ENCODE results near the gene PRKG1.

The PRKG1 gene

GRCh38 chr10:51156926-51157325, 82.6 kb downstream of the PRKG1 start:
- H3K23ac ChIP-seq (ENCODE audit: low read length) = no peak overlapping the region
- no peaks in the 10 kb centered on the region for H3K36me3 ChIP-seq (ENCODE audit: control insufficient read depth in 1 of 2, insufficient read depth in 2 of 2, low read length in 2 of 2)
- no CpG with 5 or more reads among the region's 4 CpGs for WGBS (ENCODE audit: extremely low coverage, insufficient coverage, insufficient read length)
- no peak overlapping the region for H4K12ac ChIP-seq (ENCODE audit: low read depth, low read length)
- no peak overlapping the region for H3K4ac ChIP-seq (ENCODE audit: low read depth, low read length)
- H2BK12ac ChIP-seq (ENCODE audit: low read length) = no peak overlapping the region
- H2BK120ac ChIP-seq (ENCODE audit: insufficient read depth, low read length, poor library complexity) = no peak overlapping the region
- no peaks in the 10 kb centered on the region for H3K9me3 ChIP-seq (ENCODE audit: insufficient read depth, low read depth, low read length)
- no peak overlapping the region for H4K91ac ChIP-seq (ENCODE audit: low read depth, low read length)
- H2AK5ac ChIP-seq (ENCODE audit: low read length) = no peak overlapping the region
- H3K18ac ChIP-seq (ENCODE audit: low read length) = no peak overlapping the region
- no peak overlapping the region for H3K14ac ChIP-seq (ENCODE audit: low read length)
- no peak overlapping the region for H3K9ac ChIP-seq (ENCODE audit: low read length)
- no peak overlapping the region for H4K8ac ChIP-seq (ENCODE audit: low read depth, low read length)
- no peaks in the 10 kb centered on the region for H3K79me2 ChIP-seq (ENCODE audit: control insufficient read depth, insufficient read depth, low read length, poor library complexity)
- no peak overlapping the region for H3K27ac ChIP-seq (ENCODE audit: low read depth, low read length)
- H3K4me3 ChIP-seq (ENCODE audit: low read depth, low read length) = no peak overlapping the region
- no peak for DNase-seq
- H3K27me3 ChIP-seq (ENCODE audit: insufficient read depth, low read length) = no peaks in the 10 kb centered on the region
- no peak overlapping the region for H2BK5ac ChIP-seq (ENCODE audit: low read depth, low read length, poor library complexity)
- H3K4me1 ChIP-seq (ENCODE audit: control insufficient read depth in 1 of 2, insufficient read depth in 2 of 2, low read length in 2 of 2) = no peaks in the 10 kb centered on the region
- no peaks in the 10 kb centered on the region for H3K79me1 ChIP-seq (ENCODE audit: low read length)
- H3K4me2 ChIP-seq (ENCODE audit: low read length) = no peak overlapping the region
- no peak overlapping the region for H2AFZ ChIP-seq (ENCODE audit: insufficient read depth, low read length, poor library complexity)

GRCh38 chr10:51158832-51159231, 84.5 kb downstream of the PRKG1 start:
- no peak overlapping the region for H3K23ac ChIP-seq (ENCODE audit: low read length)
- no peak overlapping the region for H3K4ac ChIP-seq (ENCODE audit: low read depth, low read length)
- no peak overlapping the region for H2BK12ac ChIP-seq (ENCODE audit: low read length)
- H2AK5ac ChIP-seq (ENCODE audit: low read length) = no peak overlapping the region
- H3K9me3 ChIP-seq (ENCODE audit: insufficient read depth, low read depth, low read length) = no peaks in the 10 kb centered on the region
- H2BK120ac ChIP-seq (ENCODE audit: insufficient read depth, low read length, poor library complexity) = no peak overlapping the region
- H3K14ac ChIP-seq (ENCODE audit: low read length) = no peak overlapping the region
- H4K12ac ChIP-seq (ENCODE audit: low read depth, low read length) = no peak overlapping the region
- 100% methylated on average over 1 of the region's 3 CpGs for WGBS (ENCODE audit: extremely low coverage, insufficient coverage, insufficient read length)
- H4K91ac ChIP-seq (ENCODE audit: low read depth, low read length) = no peak overlapping the region
- H3K27me3 ChIP-seq (ENCODE audit: insufficient read depth, low read length) = no peaks in the 10 kb centered on the region
- no peaks in the 10 kb centered on the region for H3K4me1 ChIP-seq (ENCODE audit: control insufficient read depth in 1 of 2, insufficient read depth in 2 of 2, low read length in 2 of 2)
- H3K4me2 ChIP-seq (ENCODE audit: low read length) = no peak overlapping the region
- no peaks in the 10 kb centered on the region for H3K79me2 ChIP-seq (ENCODE audit: control insufficient read depth, insufficient read depth, low read length, poor library complexity)
- H3K9ac ChIP-seq (ENCODE audit: low read length) = no peak overlapping the region
- no peak for DNase-seq
- no peaks in the 10 kb centered on the region for H3K79me1 ChIP-seq (ENCODE audit: low read length)
- H2BK5ac ChIP-seq (ENCODE audit: low read depth, low read length, poor library complexity) = no peak overlapping the region
- no peak overlapping the region for H3K27ac ChIP-seq (ENCODE audit: low read depth, low read length)
- H3K4me3 ChIP-seq (ENCODE audit: low read depth, low read length) = no peak overlapping the region
- H3K36me3 ChIP-seq (ENCODE audit: control insufficient read depth in 1 of 2, insufficient read depth in 2 of 2, low read length in 2 of 2) = no peaks in the 10 kb centered on the region
- no peak overlapping the region for H2AFZ ChIP-seq (ENCODE audit: insufficient read depth, low read length, poor library complexity)
- no peak overlapping the region for H3K18ac ChIP-seq (ENCODE audit: low read length)
- no peak overlapping the region for H4K8ac ChIP-seq (ENCODE audit: low read depth, low read length)

- Histone ChIP-seq H4K12ac (ENCODE audit: low read depth, low read length) (no peak overlapping the region), H3K23ac (ENCODE audit: low read length) (no peak overlapping the region), H4K8ac (ENCODE audit: low read depth, low read length) (no peak overlapping the region), H3K14ac (ENCODE audit: low read length) (no peak overlapping the region), H4K91ac (ENCODE audit: low read depth, low read length) (no peak overlapping the region), H3K4me2 (ENCODE audit: low read length) (no peak overlapping the region), H3K4me1 (ENCODE audit: control insufficient read depth in 1 of 2, insufficient read depth in 2 of 2, low read length in 2 of 2) (no peaks in the 10 kb centered on the region), H3K36me3 (ENCODE audit: control insufficient read depth in 1 of 2, insufficient read depth in 2 of 2, low read length in 2 of 2) (no peaks in the 10 kb centered on the region), H2AFZ (ENCODE audit: insufficient read depth, low read length, poor library complexity) (no peak overlapping the region), H3K4ac (ENCODE audit: low read depth, low read length) (no peak overlapping the region), H2BK5ac (ENCODE audit: low read depth, low read length, poor library complexity) (no peak overlapping the region), H3K79me2 (ENCODE audit: control insufficient read depth, insufficient read depth, low read length, poor library complexity) (no peaks in the 10 kb centered on the region), H3K27me3 (ENCODE audit: insufficient read depth, low read length) (no peaks in the 10 kb centered on the region), H3K27ac (ENCODE audit: low read depth, low read length) (no peak overlapping the region), H3K18ac (ENCODE audit: low read length) (no peak overlapping the region), H3K9ac (ENCODE audit: low read length) (no peak overlapping the region), H3K79me1 (ENCODE audit: low read length) (no peaks in the 10 kb centered on the region), H2BK12ac (ENCODE audit: low read length) (no peak overlapping the region), H3K4me3 (ENCODE audit: low read depth, low read length) (no peak overlapping the region), H2AK5ac (ENCODE audit: low read length) (no peak overlapping the region), H2BK120ac (ENCODE audit: insufficient read depth, low read length, poor library complexity) (no peak overlapping the region), H3K9me3 (ENCODE audit: insufficient read depth, low read depth, low read length) (no peaks in the 10 kb centered on the region)
- peak in 1 of 2 donors; percentile 10 for DNase-seq
- WGBS (ENCODE audit: extremely low coverage, insufficient coverage, insufficient read length) = no CpG with 5 or more reads among the region's 1 CpG
These were observed 85.6 kb downstream of the PRKG1 start for GRCh38 chr10:51159841-51160240.

DNA sequence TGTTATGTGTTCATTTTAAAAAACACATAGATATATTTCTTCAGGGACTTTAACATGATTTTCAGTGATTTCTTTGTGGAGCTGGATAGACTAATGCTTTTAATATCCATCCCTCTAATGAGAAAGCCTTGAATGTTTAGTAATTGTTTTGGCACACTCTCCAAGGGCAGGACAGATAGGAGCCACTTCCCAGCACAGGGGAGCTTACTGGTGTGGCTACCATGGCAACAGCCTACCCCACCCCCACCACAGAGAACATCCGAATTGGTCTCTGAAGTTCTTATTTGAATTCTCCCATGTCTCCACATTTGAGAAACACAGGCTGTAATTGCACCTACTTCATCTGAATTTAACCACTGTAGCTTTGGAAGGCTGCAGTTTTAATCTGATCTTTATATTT, 87.7 kb downstream of the PRKG1 start:
- H3K18ac ChIP-seq (ENCODE audit: low read length) = no peak overlapping the region
- H3K79me1 ChIP-seq (ENCODE audit: low read length) = no peaks in the 10 kb centered on the region
- H2BK5ac ChIP-seq (ENCODE audit: low read depth, low read length, poor library complexity) = no peak overlapping the region
- no peak overlapping the region for H2BK120ac ChIP-seq (ENCODE audit: insufficient read depth, low read length, poor library complexity)
- H3K36me3 ChIP-seq (ENCODE audit: control insufficient read depth in 1 of 2, insufficient read depth in 2 of 2, low read length in 2 of 2) = no peaks in the 10 kb centered on the region
- no peaks in the 10 kb centered on the region for H3K9me3 ChIP-seq (ENCODE audit: insufficient read depth, low read depth, low read length)
- no peak overlapping the region for H2BK12ac ChIP-seq (ENCODE audit: low read length)
- H3K14ac ChIP-seq (ENCODE audit: low read length) = no peak overlapping the region
- WGBS (ENCODE audit: extremely low coverage, insufficient coverage, insufficient read length) = no CpG with 5 or more reads among the region's 1 CpG
- H3K79me2 ChIP-seq (ENCODE audit: control insufficient read depth, insufficient read depth, low read length, poor library complexity) = no peaks in the 10 kb centered on the region
- no peak overlapping the region for H3K9ac ChIP-seq (ENCODE audit: low read length)
- no peaks in the 10 kb centered on the region for H3K27me3 ChIP-seq (ENCODE audit: insufficient read depth, low read length)
- no peak overlapping the region for H3K4ac ChIP-seq (ENCODE audit: low read depth, low read length)
- H2AFZ ChIP-seq (ENCODE audit: insufficient read depth, low read length, poor library complexity) = no peak overlapping the region
- no peaks in the 10 kb centered on the region for H3K4me1 ChIP-seq (ENCODE audit: control insufficient read depth in 1 of 2, insufficient read depth in 2 of 2, low read length in 2 of 2)
- no peak overlapping the region for H3K23ac ChIP-seq (ENCODE audit: low read length)
- no peak overlapping the region for H4K12ac ChIP-seq (ENCODE audit: low read depth, low read length)
- H3K4me2 ChIP-seq (ENCODE audit: low read length) = no peak overlapping the region
- no peak overlapping the region for H3K4me3 ChIP-seq (ENCODE audit: low read depth, low read length)
- no peak overlapping the region for H4K91ac ChIP-seq (ENCODE audit: low read depth, low read length)
- DNase-seq = no peak
- H3K27ac ChIP-seq (ENCODE audit: low read depth, low read length) = no peak overlapping the region
- H2AK5ac ChIP-seq (ENCODE audit: low read length) = no peak overlapping the region
- no peak overlapping the region for H4K8ac ChIP-seq (ENCODE audit: low read depth, low read length)

All from trophoblast cell (in vitro differentiated cells and primary cell).